ENCODE measurements around the gene CENPP.

GRCh38 chr9:92598382-92598781 is 272.6 kb downstream of the CENPP start:
- no peak for TF ChIP-seq CTCF (IDR thresholded peaks at IDR 0.05)
- TF ChIP-seq POLR2A (IDR thresholded peaks at IDR 0.05): no peak

Data from transverse colon (tissue), 3 donors.